Uterus (tissue), 4 donors: ENCODE data around the gene RNASE4. TPM values are rescaled to one million over a fixed set of nuclear protein-coding genes. Genes with fewer than 3 reads are reported as not detected.
A peak's percentile ranks its signal among the peaks of the same experiment; 100 is the strongest.

Experiments
- DNase-seq, 2 donors: peaks; one replicate each; pipeline ENCODE4 v3.0.0-alpha.2; 2019 to 2020
- H3K27ac ChIP-seq, 2 donors: fragments of 200-600 bp; sonication (generic); 1 replicate in 1 of 2; 2 replicates in 1 of 2; pipeline ENCODE4 v1.5.1; 2016 to 2018
- H3K27me3 ChIP-seq, 2 donors: fragments of 200-600 bp; sonication (generic); one replicate each; pipeline ENCODE4 v1.5.1; 2018 to 2019; ENCODE audit warnings: control low read depth in 1 of 2
- H3K36me3 ChIP-seq, 2 donors: fragments of 200-600 bp; sonication (generic); one replicate each; pipeline ENCODE4 v1.5.1; 2019; ENCODE audit warnings: control low read depth in 1 of 2
- H3K4me1 ChIP-seq, 2 donors: fragments of 200-600 bp; sonication (generic); one replicate each; pipeline ENCODE4 v1.5.1; 2018 to 2019; ENCODE audit warnings: control low read depth in 1 of 2
- H3K4me3 ChIP-seq, 2 donors: fragments of 200-600 bp; sonication (generic); 1 replicate in 1 of 2; 2 replicates in 1 of 2; pipeline ENCODE4 v1.5.1; 2018 to 2019; ENCODE audit warnings: mild to moderate bottlenecking in 1 of 2
- H3K9me3 ChIP-seq, 2 donors: fragments of 200-600 bp; sonication (generic); one replicate each; pipeline ENCODE4 v1.5.1; 2019; ENCODE audit warnings: control low read depth in 1 of 2
- CTCF ChIP-seq, 4 experiments: fragments of 200-600 bp in 2 of 4; fragments of 450-650 bp in 2 of 4; sonication (generic) in 2 of 4; IDR thresholded peaks; one replicate each; pipeline ENCODE4 v1.5.1; 2016 to 2019; ENCODE audit warnings: antibody characterized with exemption in 4 of 4, mild to moderate bottlenecking in 2 of 4, moderate library complexity in 1 of 4
- POLR2A ChIP-seq, 2 donors: fragments of 450-650 bp; IDR thresholded peaks; one replicate each; pipeline ENCODE4 v1.6.1; 2016; ENCODE audit warnings: antibody characterized with exemption in 2 of 2, mild to moderate bottlenecking in 1 of 2, moderate library complexity in 1 of 2
- intact Hi-C: fragments of 100-400 bp; cut with DNase I; formaldehyde crosslinking; loops from one replicate; pipeline ENCODE4 v1.15.1; 2023; ENCODE audit warnings: low total_unique reads
- total RNA-seq, 4 donors: library from RNA; depleted of rRNA in 3 of 4; stranded (reverse); fragments of >200 nt in 3 of 4; gene quantifications; one replicate each; pipeline versions ENCODE4 v1.1.0 to v1.2.4, GENCODE V29; 2014 to 2023
- donor health status: DM: yes; HTN: yes; CAD: no.

Gene RNASE4
- total RNA-seq, 4 donors from 2014 or later = 26.3 to 159 (median 76.3) TPM

- intact Hi-C loops = no loop called here
- no peaks in the 10 kb centered on the region for H3K27me3 ChIP-seq
- H3K4me1 ChIP-seq = no peaks in the 10 kb centered on the region
- H3K4me3 ChIP-seq = no peak overlapping the region
- TF ChIP-seq POLR2A (IDR thresholded peaks at IDR 0.05) (no peak), CTCF (IDR thresholded peaks at IDR 0.05) (no peak)
- H3K27ac ChIP-seq = no peak overlapping the region
- H3K36me3 ChIP-seq = no peaks in the 10 kb centered on the region
- H3K9me3 ChIP-seq = no peaks in the 10 kb centered on the region
- no peak for DNase-seq
These were observed 8.7 kb upstream of the RNASE4 start for GRCh38 chr14:20675669-20676068.

- Histone ChIP-seq H3K9me3 (no peaks in the 10 kb centered on the region), H3K36me3 (no peaks in the 10 kb centered on the region), H3K27ac (no peak overlapping the region), H3K4me1 (no peaks in the 10 kb centered on the region), H3K27me3 (no peaks in the 10 kb centered on the region), H3K4me3 (no peak overlapping the region)
- intact Hi-C loops = no loop called here
- TF ChIP-seq POLR2A (IDR thresholded peaks at IDR 0.05) = no peak
- no peak for TF ChIP-seq CTCF (IDR thresholded peaks at IDR 0.05)
- DNase-seq = no peak
These were observed 8.3 kb upstream of the RNASE4 start for GRCh38 chr14:20676072-20676471.

GRCh38 chr14:20679907-20680306 lies 4.5 kb upstream of the RNASE4 start:
- H3K4me3 ChIP-seq = no peak overlapping the region
- H3K27ac ChIP-seq = no peak overlapping the region
- intact Hi-C loops = no loop called here
- no peaks in the 10 kb centered on the region for H3K36me3 ChIP-seq
- no peak for TF ChIP-seq POLR2A (IDR thresholded peaks at IDR 0.05)
- no peak for TF ChIP-seq CTCF (IDR thresholded peaks at IDR 0.05)
- H3K4me1 ChIP-seq = no peaks in the 10 kb centered on the region
- no peaks in the 10 kb centered on the region for H3K9me3 ChIP-seq
- no peaks in the 10 kb centered on the region for H3K27me3 ChIP-seq
- peak in 1 of 2 donors; percentile 26 for DNase-seq

GRCh38 chr14:20680363-20680762 lies 4.0 kb upstream of the RNASE4 start:
- Histone ChIP-seq H3K27me3 (no peaks in the 10 kb centered on the region), H3K27ac (peak overlapping the region; percentile 100), H3K4me1 (no peaks in the 10 kb centered on the region), H3K4me3 (no peak overlapping the region), H3K9me3 (no peaks in the 10 kb centered on the region), H3K36me3 (no peaks in the 10 kb centered on the region)
- intact Hi-C loops = no loop called here
- TF ChIP-seq POLR2A (IDR thresholded peaks at IDR 0.05) = no peak
- no peak for TF ChIP-seq CTCF (IDR thresholded peaks at IDR 0.05)
- no peak for DNase-seq

- Histone ChIP-seq H3K36me3 (no peaks in the 10 kb centered on the region), H3K4me1 (no peaks in the 10 kb centered on the region), H3K27ac (peak overlapping the region; percentile 100), H3K4me3 (peak overlapping the region; percentile 79 to 98), H3K9me3 (no peaks in the 10 kb centered on the region), H3K27me3 (no peaks in the 10 kb centered on the region)
- intact Hi-C loops = no loop called here
- DNase-seq = no peak
- no peak for TF ChIP-seq CTCF (IDR thresholded peaks at IDR 0.05)
- no peak for TF ChIP-seq POLR2A (IDR thresholded peaks at IDR 0.05)
These were observed 3.5 kb upstream of the RNASE4 start for GRCh38 chr14:20680843-20681347.
